K562 (cell line): ENCODE data around the gene FOLR2. TPM values are rescaled to one million over a fixed set of nuclear protein-coding genes. Genes with fewer than 3 reads are reported as not detected.

Source experiments
- ATAC-seq: fragments of 200-7000 bp; cut with Tn5 transposase; 3 replicates; pipeline ENCODE4 v1.9.1; 2020; ENCODE audit warnings: moderate library complexity
- BruUV-seq: library from RNA; stranded (reverse); fragments of 400-500 nt; replicated peaks from 2 replicates; lab custom pipeline; 2021; lab: Mats Ljungman, UMichigan
- CTCF ChIA-PET: fragments of 300-600 bp; formaldehyde crosslinking; extraction: SDS; loops from one replicate; lab custom pipeline; 2021; ENCODE audit warnings: low intra/inter-chr PET ratio; lab: Yijun Ruan, JAX
- POLR2A ChIA-PET: fragments of 300-600, 350-650 bp; sonication (Branson Sonifier 250); formaldehyde crosslinking; extraction: SDS; loops from one replicate; lab custom pipeline; 2021; ENCODE audit warnings: antibody characterized with exemption, inconsistent platforms; lab: Yijun Ruan, JAX
- DNase-seq, 4 experiments: peaks; one replicate each; pipeline versions ENCODE4 v3.0.0 to v3.0.0-alpha.2; 2011 to 2018; ENCODE audit warnings: low spot score in 3 of 4, mixed read lengths in 3 of 4; ENCODE audit errors: extremely low read depth in 1 of 4
- FAIRE-seq: peaks from 2 replicates; lab custom pipeline; 2011; peaks lifted over from hg19 to GRCh38; lab: Jason Lieb, UNC
- H2AFZ ChIP-seq: 2 replicates; pipeline ENCODE4 v1.6.0; 2011; ENCODE audit warnings: low read depth, low read length, control low read depth, inconsistent platforms
- H3K27ac ChIP-seq: fragments of 200-600 bp; 3 replicates; pipeline ENCODE4 v1.8.0; 2011; ENCODE audit warnings: low read depth, mild to moderate bottlenecking, control low read depth, inconsistent platforms, low read length, moderate library complexity, mixed read lengths; ENCODE audit errors: extremely low read depth
- H3K27me3 ChIP-seq, 2 experiments: fragments of 300-600 bp in 1 of 2; 2 replicates in 1 of 2; 3 replicates in 1 of 2; pipeline versions ENCODE4 v1.6.0 to v1.8.0; 2011; ENCODE audit warnings: inconsistent platforms in 2 of 2, low read length in 2 of 2, mild to moderate bottlenecking in 1 of 2, mixed read lengths in 1 of 2, moderate library complexity in 1 of 2; ENCODE audit not compliant: control insufficient read depth in 2 of 2, insufficient read depth in 2 of 2
- H3K36me3 ChIP-seq: fragments of 300-600 bp; 3 replicates; pipeline ENCODE4 v1.8.0; 2011; ENCODE audit warnings: mild to moderate bottlenecking, low read length, inconsistent platforms; ENCODE audit not compliant: control insufficient read depth, insufficient read depth
- H3K4me1 ChIP-seq, 2 experiments: fragments of 200-600 bp in 1 of 2; replicated peaks in 1 of 2; 2 replicates in 1 of 2; 3 replicates in 1 of 2; pipeline versions ENCODE4 v1.5.1 to v1.8.0; 2011; ENCODE audit warnings: inconsistent platforms in 2 of 2, low read length in 2 of 2, mild to moderate bottlenecking in 1 of 2, mixed read lengths in 1 of 2, moderate library complexity in 1 of 2; ENCODE audit not compliant: control insufficient read depth in 2 of 2, insufficient read depth in 2 of 2
- H3K4me2 ChIP-seq: 2 replicates; pipeline ENCODE4 v1.6.1; 2011; ENCODE audit warnings: low read length, control low read depth, inconsistent platforms, mixed read lengths; ENCODE audit not compliant: insufficient read depth
- H3K4me3 ChIP-seq: fragments of 200-600 bp; sonication (generic), shearing (Covaris generic); 2 replicates; pipeline ENCODE4 v1.5.1; 2016; ENCODE audit warnings: control low read depth, inconsistent platforms
- H3K79me2 ChIP-seq: fragments of 200-600 bp; 3 replicates; pipeline ENCODE4 v1.8.0; 2011; ENCODE audit warnings: low read length, inconsistent platforms; ENCODE audit not compliant: control insufficient read depth, insufficient read depth
- H3K9ac ChIP-seq, 2 experiments: 2 replicates each; pipeline versions ENCODE4 v1.6.0 to v1.6.1; 2011; ENCODE audit warnings: low read depth in 2 of 2, low read length in 2 of 2, control low read depth in 1 of 2, inconsistent platforms in 1 of 2, mild to moderate bottlenecking in 1 of 2, mixed read lengths in 1 of 2; ENCODE audit not compliant: insufficient read depth in 1 of 2
- H3K9me1 ChIP-seq: one replicate; pipeline ENCODE4 v1.6.0; 2011; ENCODE audit warnings: inconsistent platforms, mild to moderate bottlenecking, low read length, moderate library complexity; ENCODE audit not compliant: control insufficient read depth, insufficient read depth
- H3K9me3 ChIP-seq: replicated peaks from 2 replicates; pipeline ENCODE4 v1.5.1; 2011; ENCODE audit warnings: low read depth, low read length, inconsistent platforms; ENCODE audit not compliant: control insufficient read depth, insufficient read depth
- H4K20me1 ChIP-seq: replicated peaks from 2 replicates; pipeline ENCODE4 v1.6.1; 2011; ENCODE audit warnings: low read length, inconsistent platforms, mixed read lengths; ENCODE audit not compliant: control insufficient read depth, insufficient read depth
- CBFA2T3 ChIP-seq: fragments of 450-650 bp; IDR thresholded peaks from 2 replicates; pipeline ENCODE4 v1.6.1; 2017
- FOXK2 ChIP-seq, 2 experiments: fragments of 450-650 bp; IDR thresholded peaks in 1 of 2; conservative IDR thresholded peaks in 1 of 2; 2 replicates each; pipeline ENCODE4 v1.6.1; 2016; ENCODE audit warnings: low read depth in 2 of 2, mild to moderate bottlenecking in 1 of 2
- JUNB ChIP-seq: fragments of 450-650 bp; formaldehyde crosslinking; conservative IDR thresholded peaks from 2 replicates; pipeline ENCODE4 v1.4.0; 2020; ENCODE audit warnings: mild to moderate bottlenecking
- KHSRP ChIP-seq: fragments of 450-650 bp; IDR thresholded peaks from 2 replicates; pipeline ENCODE4 v1.6.1; 2017
- MECOM ChIP-seq: fragments of 250-450 bp; sonication (Bioruptor Pico); IDR thresholded peaks from 2 replicates; pipeline ENCODE4 v1.8.0; 2022; ENCODE audit warnings: inconsistent platforms
- ZNF23 ChIP-seq: fragments of 250-450 bp; sonication (Bioruptor Pico); IDR thresholded peaks from 2 replicates; pipeline ENCODE4 v1.4.0; 2020; ENCODE audit warnings: mild to moderate bottlenecking
- ZNF75A ChIP-seq: fragments of 450-650 bp; formaldehyde crosslinking; IDR thresholded peaks from 2 replicates; pipeline ENCODE4 v1.4.0; 2020; ENCODE audit warnings: mild to moderate bottlenecking
- WGBS: fragments of 100-300 bp; shearing (Covaris generic); methylation state at CpG from one replicate; pipeline ENCODE4 v1.1.6; 2016; ENCODE audit warnings: low coverage, mixed read lengths; ENCODE audit not compliant: insufficient coverage; ENCODE audit errors: missing lambda C conversion rate; 5-methylcytosine and 5-hydroxymethylcytosine counted together
- in situ Hi-C: fragments of 300-500 bp; cut with MboI; formaldehyde crosslinking; loops from 4 replicates; pipeline ENCODE4 v1.15.0; 2018; ENCODE audit warnings: inconsistent platforms, mixed read lengths
- intact Hi-C: fragments of 100-400 bp; cut with micrococcal nuclease; formaldehyde crosslinking; loops from 2 replicates; pipeline ENCODE4 v1.14.2; 2022
- polyA plus RNA-seq, 8 experiments: library from polyadenylated mRNA; depleted of rRNA in 4 of 8; stranded (reverse) in 5 of 8; unstranded in 3 of 8; fragments of >200 nt; fragmentation: Nextera tagmentation in 2 of 8; fragmentation: Illumina TruSeq in 1 of 8; extraction: Ambion mirVana in 2 of 8; extraction: Trizol in 1 of 8; gene quantifications; 2 replicates each; pipeline versions ENCODE4 v1.2.1 to v1.2.3, GENCODE V29; 2011 to 2014; ENCODE audit warnings: inconsistent platforms in 1 of 8, missing spikeins in 1 of 8
- total RNA-seq, 7 experiments: library from RNA; depleted of rRNA in 6 of 7; stranded (reverse); fragments of >200 nt in 6 of 7; fragmentation: Illumina TruSeq in 2 of 7; extraction: Trizol in 2 of 7; gene quantifications; 2 replicates each; pipeline versions ENCODE4 v1.2.1 to v1.2.3, GENCODE V29; 2011 to 2021; ENCODE audit warnings: low replicate concordance in 1 of 7
- TF ChIP-seq, protein P1 (sequence below): fragments of 450-650 bp; formaldehyde crosslinking; IDR thresholded peaks from 2 replicates; pipeline ENCODE4 v1.4.0; 2020; ENCODE audit warnings: mild to moderate bottlenecking, mixed read lengths
- TF ChIP-seq, protein P2 (sequence below): fragments of 250-450 bp; sonication (Bioruptor Pico); IDR thresholded peaks from 2 replicates; pipeline ENCODE4 v1.8.0; 2022; ENCODE audit warnings: inconsistent platforms
- TF ChIP-seq, protein P3 (sequence below): fragments of 250-450 bp; sonication (Bioruptor Pico); IDR thresholded peaks from 2 replicates; pipeline ENCODE4 v1.4.0; 2020; ENCODE audit warnings: mild to moderate bottlenecking, moderate library complexity

Gene FOLR2
- total and polyA plus RNA-seq, 9 of the 15 experiments (the other 6 are each of a cell fraction or from before 2014, with no cell fraction given), result 0.27 TPM; not detected in 8

DNA sequence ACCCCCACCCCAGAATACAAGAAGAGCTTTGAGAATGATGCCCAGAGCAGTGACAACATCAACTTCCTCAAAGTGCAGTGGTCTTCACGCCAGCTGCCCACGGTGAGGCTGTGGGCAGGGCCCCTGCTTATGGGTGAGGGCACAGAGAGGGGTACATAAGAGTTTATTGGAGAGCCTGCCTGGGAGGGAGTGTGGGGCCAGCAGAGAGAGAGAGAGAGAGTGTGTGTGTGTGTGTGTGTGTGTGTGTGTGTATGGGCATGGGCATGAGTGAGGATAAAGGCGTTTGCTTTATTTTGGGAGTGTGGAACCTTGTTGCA is 17.9 kb downstream of the FOLR2 start (continued):
- no peak for TF ChIP-seq JUNB (CRISPR knock-in tag)
- no peak for TF ChIP-seq MECOM
- TF ChIP-seq, protein P1, sequence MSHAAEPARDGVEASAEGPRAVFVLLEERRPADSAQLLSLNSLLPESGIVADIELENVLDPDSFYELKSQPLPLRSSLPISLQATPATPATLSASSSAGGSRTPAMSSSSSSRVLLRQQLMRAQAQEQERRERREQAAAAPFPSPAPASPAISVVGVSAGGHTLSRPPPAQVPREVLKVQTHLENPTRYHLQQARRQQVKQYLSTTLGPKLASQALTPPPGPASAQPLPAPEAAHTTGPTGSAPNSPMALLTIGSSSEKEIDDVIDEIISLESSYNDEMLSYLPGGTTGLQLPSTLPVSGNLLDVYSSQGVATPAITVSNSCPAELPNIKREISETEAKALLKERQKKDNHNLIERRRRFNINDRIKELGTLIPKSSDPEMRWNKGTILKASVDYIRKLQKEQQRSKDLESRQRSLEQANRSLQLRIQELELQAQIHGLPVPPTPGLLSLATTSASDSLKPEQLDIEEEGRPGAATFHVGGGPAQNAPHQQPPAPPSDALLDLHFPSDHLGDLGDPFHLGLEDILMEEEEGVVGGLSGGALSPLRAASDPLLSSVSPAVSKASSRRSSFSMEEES (CRISPR knock-in tag), result no peak
- no peak for TF ChIP-seq CBFA2T3

DNA sequence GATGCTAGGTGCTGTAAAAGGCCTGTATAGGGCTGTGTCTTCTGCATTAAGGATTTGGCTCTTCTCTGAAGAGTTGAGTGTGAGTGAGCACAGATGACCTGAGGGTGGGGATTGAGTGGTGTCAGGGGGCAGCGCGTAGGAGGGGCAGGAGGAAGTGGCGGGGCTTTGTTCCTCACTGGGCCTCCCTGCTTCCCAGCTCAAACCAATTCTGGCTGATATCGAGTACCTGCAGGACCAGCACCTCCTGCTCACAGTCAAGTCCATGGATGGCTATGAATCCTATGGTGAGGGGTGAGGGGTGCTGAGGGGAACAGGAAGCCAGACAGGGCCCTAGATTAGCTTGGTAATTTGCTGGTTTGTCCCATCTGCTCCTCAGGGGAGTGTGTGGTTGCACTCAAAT is 18.3 kb downstream of the FOLR2 start:
- no peaks in the 10 kb centered on the region for H3K9me3 ChIP-seq
- no peaks in the 10 kb centered on the region for H3K27me3 ChIP-seq
- H3K4me2 ChIP-seq, result no peak overlapping the region
- FAIRE-seq, result no peak
- ATAC-seq, result no peak
- in situ Hi-C loops, result no loop called here
- no peak overlapping the region for H3K4me3 ChIP-seq
- no peaks in the 10 kb centered on the region for H4K20me1 ChIP-seq
- H3K4me1 ChIP-seq, result peaks cover 0 to 24% of the 10 kb centered on the region in 2 experiments; a peak in 2 of 5 replicates
- intact Hi-C loops, result loop anchor here (5.0 kb wide), 2 partner anchors 53 to 197 kb away; partner anchors contain the start of gene CLPB
- H2AFZ ChIP-seq, result no peak overlapping the region
- H3K9ac ChIP-seq, result no peak overlapping the region
- peaks cover 88% of the 10 kb centered on the region for H3K36me3 ChIP-seq
- BruUV-seq, result no TSS peak
- no peak for DNase-seq
- ChIA-PET POLR2A (interaction anchor here (0.6 to 2.8 kb wide), 5 partner anchors 10 to 196 kb away, joined by 3 to 9 read pairs (median 4); partner anchors contain the start of gene INPPL1), CTCF (no interaction called here)
- TF ChIP-seq ZNF75A (CRISPR knock-in tag) (no peak), KHSRP (no peak), ZNF23 (CRISPR knock-in tag) (no peak), FOXK2 (conservative IDR thresholded peaks at IDR 0.05 in 1 of 2, IDR thresholded peaks at IDR 0.05 in 1 of 2; ENCODE audit: low read depth in 2 of 2) (no peak)
- TF ChIP-seq, protein P2, sequence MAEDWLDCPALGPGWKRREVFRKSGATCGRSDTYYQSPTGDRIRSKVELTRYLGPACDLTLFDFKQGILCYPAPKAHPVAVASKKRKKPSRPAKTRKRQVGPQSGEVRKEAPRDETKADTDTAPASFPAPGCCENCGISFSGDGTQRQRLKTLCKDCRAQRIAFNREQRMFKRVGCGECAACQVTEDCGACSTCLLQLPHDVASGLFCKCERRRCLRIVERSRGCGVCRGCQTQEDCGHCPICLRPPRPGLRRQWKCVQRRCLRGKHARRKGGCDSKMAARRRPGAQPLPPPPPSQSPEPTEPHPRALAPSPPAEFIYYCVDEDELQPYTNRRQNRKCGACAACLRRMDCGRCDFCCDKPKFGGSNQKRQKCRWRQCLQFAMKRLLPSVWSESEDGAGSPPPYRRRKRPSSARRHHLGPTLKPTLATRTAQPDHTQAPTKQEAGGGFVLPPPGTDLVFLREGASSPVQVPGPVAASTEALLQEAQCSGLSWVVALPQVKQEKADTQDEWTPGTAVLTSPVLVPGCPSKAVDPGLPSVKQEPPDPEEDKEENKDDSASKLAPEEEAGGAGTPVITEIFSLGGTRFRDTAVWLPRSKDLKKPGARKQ (CRISPR knock-in tag), result no peak
- TF ChIP-seq, protein P3, sequence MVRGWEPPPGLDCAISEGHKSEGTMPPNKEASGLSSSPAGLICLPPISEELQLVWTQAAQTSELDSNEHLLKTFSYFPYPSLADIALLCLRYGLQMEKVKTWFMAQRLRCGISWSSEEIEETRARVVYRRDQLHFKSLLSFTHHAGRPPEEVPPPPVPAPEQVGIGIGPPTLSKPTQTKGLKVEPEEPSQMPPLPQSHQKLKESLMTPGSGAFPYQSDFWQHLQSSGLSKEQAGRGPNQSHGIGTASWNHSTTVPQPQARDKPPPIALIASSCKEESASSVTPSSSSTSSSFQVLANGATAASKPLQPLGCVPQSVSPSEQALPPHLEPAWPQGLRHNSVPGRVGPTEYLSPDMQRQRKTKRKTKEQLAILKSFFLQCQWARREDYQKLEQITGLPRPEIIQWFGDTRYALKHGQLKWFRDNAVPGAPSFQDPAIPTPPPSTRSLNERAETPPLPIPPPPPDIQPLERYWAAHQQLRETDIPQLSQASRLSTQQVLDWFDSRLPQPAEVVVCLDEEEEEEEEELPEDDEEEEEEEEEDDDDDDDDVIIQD (CRISPR knock-in tag), result no peak
- TF ChIP-seq, protein P1 (CRISPR knock-in tag), result no peak
- H3K79me2 ChIP-seq, result no peaks in the 10 kb centered on the region
- WGBS, result 89% methylated on average over 4 of the region's 4 CpGs
- H3K27ac ChIP-seq, result no peak overlapping the region
- no peaks in the 10 kb centered on the region for H3K9me1 ChIP-seq
